ENCODE measurements around the gene SLC38A8.

SLC38A8 gene

DNA sequence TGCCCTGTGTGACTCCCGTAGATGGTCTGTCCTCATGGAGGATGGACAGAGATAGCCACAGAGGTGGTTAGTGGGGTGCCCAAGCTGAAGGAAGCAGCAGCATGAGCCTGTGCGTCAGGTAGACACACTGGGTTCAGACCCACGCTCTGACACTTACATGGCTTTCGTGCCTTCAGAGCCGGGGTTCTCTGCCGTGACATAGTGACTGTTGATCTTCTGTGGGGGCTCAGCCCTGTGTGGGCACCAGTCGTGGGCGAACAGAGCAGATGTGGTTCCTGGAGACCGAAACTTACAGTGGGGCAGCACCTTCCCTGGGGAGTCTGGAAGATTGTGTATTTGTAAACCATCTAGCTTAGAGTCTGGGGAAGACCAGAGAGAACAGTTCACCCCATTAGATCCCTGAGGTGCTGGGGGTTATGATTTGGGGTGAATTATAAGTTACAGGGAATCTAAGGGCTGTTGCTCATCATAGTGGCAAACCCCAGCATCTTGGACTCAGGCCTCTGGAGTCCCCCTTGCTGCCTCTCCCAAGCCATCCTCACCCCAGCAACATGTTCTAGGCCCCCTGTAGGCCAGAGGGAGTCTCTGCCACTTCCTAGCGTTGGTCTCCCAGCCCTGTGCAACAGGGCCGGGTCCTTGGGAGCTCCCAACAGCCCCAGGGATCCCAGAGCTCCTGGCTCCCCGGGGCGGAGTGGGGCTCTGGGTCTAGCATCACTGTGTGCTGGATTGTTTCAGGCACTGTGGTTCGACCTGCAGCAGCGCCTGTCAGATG lies 45.9 kb downstream of the SLC38A8 start:
- DNase-seq (ENCODE audit: low spot score), result no peak

DNA sequence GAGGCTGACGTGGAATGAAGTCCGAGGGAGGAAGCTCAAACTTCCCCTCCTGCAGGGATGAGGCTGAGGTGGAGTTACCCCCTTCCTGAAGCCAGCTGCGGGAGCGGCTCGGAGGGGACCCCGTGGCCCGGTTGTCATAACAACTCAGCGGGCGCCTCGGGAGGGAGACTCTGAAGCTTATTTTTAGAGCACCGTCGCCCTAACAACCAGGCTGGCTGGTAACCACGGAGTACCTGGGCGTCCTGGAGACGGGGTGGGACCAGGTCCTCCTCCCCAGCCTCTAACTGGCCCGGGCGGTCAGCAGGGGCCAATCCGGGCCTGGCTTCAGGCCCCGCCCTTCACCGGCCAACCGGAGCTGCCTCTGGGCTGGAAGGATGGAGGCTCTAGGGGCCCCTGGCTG lies 46.8 kb downstream of the SLC38A8 start:
- DNase-seq (ENCODE audit: low spot score), result no peak

DNA sequence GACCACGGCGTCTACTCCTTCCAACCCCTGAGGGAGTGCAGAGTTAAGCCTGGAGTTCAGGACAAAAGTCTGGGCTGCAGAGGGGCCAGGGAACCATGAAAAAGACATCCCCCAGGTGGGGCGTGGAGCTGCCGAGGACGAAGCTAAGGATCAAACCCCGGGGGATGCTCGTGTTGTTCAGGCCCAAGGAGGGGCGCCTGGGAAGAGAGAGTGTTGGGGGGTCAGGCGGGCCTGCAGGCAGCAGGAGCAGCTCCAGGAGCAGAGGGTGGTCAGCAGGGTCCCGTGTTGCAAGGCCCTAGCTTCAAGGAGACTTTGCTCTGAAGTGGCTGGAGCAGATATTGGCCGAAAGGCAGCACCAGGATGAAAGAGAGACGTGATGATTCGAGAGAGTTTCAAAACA lies 47.9 kb downstream of the SLC38A8 start:
- DNase-seq (ENCODE audit: low spot score), result no peak

DNA sequence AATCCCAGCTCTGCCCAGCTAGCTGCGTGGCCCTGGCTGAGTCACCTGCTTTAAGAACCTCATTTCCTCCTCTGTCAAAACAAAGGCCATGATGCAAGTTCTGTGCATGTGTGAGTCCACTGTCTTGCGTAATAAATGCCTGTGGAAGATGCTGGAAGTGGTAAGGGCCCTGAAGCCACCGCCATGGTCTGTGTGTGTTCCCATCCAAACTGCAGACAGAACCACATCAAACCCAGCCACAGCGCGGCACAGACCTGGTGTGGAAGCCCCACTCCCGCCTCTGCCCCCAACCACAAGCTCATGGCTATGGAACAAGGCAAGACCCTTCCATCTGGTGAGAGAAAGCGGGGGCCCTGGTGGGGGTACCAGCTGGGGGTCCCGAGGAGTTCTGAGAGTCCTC lies 48.5 kb downstream of the SLC38A8 start:
- DNase-seq (ENCODE audit: low spot score), result peak; percentile 11

DNA sequence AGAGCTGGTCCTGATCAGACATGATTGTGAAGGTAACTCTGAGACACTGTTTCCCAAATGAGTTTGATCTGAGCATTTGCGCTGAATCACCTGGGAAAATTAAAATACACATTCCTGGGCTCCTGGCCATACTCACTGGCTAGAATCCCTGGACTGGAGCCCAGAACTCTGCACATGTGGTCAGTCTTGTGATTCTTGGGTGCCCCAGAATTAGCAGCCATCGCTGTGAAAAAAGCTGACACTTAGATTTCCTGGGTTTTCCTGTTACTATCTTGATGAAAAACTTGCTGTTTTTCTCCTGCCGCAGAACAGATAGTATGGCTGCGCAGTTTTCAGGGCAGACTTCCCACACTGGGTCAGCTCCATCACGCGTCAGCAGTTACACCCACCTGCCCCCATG lies 50.0 kb downstream of the SLC38A8 start:
- DNase-seq (ENCODE audit: low spot score), result no peak

DNA sequence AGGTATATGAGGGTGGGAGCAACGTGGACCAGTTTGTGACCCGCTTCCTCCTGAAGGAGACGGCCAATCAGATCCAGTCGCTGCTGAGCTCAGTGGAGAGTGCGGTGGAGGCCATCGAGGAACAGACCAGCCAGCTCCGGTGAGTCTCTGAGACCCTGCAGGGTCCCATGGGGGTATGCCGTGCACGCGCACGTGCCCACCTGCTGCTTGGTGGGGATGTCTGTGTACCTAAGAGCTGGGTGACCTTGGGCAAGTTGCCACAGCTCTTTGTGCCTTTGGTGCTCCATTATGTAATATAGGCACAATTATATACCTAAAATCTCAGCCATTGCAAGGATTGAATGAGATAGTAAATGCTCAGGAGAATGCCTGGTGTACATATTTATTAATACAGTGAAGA lies 52.1 kb downstream of the SLC38A8 start:
- no peak for DNase-seq (ENCODE audit: low spot score)

DNA sequence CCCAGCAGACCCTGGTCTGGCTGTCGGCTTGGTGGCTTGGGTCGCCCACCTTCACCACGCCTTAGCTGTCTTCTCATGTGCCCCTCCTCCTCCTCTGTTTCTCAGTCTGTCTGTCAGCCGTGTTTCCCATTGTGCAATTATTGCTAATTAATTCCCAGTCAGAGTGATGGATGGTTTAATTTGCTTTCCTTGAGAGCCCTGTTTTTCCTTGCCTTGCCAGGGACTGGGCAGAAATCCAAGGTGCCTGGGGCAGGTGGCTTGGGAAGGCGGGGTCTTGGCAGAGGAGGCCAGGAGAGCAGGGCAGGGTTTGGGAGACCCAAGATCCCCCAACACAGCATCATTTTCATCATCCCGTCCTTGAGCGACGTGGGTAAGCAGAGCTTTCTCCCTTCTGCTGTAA lies 53.3 kb downstream of the SLC38A8 start:
- DNase-seq (ENCODE audit: low spot score), result no peak

DNA sequence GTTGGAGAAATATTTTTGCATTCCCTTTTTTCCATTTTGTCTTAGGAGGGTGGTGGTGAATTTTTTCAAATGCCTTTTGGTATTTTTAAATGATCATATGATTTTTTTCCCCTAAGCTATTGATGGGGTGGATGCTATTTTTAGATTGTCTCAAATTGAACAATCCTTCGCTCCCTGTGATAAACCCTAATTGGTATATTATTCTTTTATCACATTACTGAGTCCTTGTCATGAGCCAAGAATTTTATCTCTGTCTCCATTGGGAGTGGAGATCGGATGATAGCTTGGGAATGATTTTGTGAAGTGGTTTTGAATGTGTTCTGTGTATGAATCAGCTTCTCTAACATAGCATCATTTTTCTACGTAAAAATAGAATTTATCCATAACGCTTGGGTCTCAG lies 59.1 kb downstream of the SLC38A8 start:
- no peak for DNase-seq (ENCODE audit: low spot score)

DNA sequence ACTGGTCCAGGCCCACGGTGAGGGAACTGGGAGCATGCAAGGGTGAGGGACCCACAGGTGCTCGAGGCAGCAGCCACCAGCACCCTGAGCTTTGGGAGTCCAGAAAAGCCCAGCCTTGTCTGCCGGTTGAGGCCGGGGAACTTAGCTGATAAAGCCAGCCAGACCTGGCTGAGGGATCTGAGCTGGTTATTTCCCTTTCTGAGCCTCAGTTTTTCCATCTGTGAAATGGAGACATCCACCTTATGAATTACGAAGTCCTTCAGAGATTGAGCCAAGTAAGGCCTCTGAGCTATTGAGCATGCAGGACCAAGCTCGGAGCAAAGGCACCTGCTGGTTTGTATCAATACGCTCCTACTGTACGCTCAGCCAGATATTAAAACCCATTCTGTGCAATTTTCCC lies 60.8 kb downstream of the SLC38A8 start:
- DNase-seq (ENCODE audit: low spot score), result no peak

DNA sequence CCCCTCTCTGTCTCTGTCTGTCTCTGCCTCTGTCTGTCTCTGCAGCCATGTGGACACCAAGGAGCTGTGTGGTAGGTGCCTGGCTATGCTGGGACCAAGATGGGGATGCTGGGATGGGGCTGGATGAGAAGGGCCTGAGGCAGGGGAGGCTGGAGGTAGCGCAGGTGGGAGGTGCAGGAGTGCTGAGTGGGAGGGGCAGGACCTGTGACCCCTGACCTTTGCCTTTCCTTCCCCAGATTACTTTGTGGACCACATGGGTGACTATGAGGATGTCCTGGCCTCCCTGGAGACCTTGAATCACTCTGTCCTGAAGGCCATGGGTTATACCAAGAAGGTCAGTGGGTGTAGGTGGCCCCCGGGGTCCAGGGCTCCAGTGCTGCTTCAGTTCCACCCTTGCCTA lies 61.8 kb downstream of the SLC38A8 start:
- DNase-seq (ENCODE audit: low spot score), result no peak

DNA sequence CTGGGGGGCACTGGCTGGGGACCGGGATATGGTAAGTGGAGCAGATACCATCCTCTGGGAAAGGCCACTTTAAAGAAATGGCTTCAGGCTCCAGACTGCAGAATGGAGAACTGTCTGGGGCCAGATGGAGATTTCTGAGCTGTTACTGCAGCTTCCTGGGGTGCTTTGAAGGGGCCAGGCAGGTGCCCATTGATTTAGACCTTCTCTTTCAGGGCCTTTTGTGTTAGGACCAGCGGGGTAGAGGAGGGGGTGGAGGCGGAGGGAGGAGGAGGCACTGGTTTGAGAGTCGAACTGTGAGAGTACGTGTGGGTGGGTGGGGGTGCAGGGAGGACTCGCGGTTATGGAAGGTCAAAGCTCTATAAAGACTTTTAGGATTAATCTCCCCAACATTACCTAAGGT lies 63.2 kb downstream of the SLC38A8 start:
- no peak for DNase-seq (ENCODE audit: low spot score)

DNA sequence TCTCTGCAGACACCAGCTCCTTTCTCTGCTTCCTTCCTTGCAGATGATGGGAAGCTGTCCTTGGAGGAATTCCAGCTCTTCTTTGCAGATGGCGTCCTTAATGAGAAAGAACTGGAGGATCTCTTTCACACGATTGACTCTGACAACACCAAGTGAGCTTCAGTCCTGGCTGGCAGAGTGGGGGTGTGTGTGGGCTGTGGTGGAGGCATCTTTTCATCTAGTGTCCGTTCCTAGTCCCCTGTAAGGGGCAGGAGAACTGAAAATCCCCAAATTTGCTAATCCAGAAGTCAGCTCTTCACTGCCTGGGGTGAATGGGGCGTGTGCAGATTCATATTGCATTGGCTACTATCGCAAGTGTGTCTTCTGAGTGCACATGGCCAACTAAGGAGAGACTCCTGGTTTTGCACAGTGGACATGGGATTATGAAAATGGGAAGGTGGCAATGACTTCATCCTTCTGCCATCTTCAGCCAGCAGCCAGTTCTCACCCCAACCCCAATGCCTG lies 64.1 kb downstream of the SLC38A8 start:
- DNase-seq (ENCODE audit: low spot score), result no peak

DNA sequence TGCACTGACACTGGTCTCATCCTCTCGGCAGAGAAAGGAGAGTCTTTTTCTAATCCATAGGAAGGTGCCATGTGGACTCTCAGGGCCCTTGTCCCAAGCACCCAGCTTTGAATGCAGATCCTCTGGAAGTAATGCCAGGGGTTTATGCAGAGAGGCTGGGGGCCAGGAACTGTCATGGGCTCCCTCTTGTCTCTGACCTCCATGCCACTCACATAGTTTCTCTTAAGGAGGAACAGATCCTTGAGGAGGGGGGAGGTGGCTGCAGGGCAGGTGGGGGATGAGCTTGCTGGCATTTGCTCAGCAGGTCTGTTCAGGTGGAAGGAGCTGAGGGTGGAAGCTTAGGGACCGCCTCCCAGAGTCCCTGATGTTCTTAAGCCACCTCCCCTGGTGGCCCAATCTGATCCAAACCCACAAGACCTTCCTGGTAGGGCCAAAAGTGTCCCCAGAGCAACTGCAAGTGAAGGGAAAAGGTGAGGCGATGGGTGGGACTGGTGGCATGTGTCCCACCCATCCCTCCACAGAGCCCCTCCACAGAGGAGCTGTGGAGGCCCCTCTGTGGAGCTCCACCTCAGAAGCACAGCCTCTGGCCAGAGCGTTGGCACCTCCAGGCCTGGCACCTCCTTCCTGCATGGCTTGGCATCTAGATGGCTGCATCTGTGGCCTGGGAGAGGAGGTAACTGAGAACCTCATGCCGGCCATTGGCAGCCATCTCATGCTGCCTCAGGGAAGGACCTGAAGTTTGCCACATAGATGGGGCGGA lies 65.4 kb downstream of the SLC38A8 start:
- DNase-seq (ENCODE audit: low spot score), result no peak

DNA sequence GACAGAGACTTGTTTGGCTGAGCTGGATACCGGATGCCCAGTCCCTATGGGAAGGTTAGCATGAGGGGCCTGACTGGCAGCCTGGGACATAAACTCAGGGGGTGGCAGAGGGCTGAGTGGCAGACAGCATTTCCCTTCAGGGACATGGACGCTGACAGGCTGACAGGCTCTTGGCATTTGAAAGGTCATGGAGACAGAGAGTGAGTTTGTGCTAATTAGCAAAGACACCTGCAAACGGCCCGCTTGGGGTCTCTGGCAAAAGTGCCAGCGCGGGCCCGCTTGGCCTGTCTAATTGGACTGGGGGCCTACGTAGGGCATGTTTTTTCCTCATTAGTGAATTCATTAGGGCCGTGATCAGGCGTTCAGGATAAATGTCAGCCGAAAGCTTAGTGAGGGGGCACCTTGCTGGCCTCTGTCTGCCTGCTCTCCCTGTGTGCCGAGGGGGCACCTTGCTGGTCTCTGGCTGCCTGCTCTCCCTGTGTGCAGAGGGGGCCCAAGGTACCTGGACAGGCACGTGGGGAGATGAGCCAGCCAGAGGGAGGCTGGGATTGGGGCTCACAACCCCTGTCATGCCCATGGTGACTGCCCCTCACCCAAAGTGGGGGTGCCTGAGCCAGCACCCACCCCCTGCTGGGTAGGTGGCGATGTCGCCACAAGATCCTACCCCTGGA lies 66.9 kb downstream of the SLC38A8 start:
- no peak for DNase-seq (ENCODE audit: low spot score)

DNA sequence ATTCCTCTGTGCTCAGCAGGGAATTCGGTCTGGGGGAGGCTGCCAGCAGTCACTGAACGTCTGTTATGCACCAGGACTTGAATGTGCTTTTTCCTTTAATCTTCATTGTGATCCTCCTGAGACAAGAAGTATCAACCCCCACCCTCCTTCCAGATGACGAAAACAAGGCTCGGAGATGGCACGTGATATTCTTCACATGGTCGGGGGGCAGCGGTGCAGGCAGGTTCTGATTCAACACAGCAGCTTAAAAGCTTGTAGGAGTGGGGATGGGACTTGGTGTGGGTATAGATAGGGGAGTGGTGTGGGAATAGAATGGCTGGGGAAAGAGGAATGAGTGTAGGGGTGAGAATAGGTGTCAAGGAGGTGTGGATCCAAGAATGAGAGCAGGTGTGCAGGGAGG lies 68.1 kb downstream of the SLC38A8 start:
- no peak for DNase-seq (ENCODE audit: low spot score)

DNA sequence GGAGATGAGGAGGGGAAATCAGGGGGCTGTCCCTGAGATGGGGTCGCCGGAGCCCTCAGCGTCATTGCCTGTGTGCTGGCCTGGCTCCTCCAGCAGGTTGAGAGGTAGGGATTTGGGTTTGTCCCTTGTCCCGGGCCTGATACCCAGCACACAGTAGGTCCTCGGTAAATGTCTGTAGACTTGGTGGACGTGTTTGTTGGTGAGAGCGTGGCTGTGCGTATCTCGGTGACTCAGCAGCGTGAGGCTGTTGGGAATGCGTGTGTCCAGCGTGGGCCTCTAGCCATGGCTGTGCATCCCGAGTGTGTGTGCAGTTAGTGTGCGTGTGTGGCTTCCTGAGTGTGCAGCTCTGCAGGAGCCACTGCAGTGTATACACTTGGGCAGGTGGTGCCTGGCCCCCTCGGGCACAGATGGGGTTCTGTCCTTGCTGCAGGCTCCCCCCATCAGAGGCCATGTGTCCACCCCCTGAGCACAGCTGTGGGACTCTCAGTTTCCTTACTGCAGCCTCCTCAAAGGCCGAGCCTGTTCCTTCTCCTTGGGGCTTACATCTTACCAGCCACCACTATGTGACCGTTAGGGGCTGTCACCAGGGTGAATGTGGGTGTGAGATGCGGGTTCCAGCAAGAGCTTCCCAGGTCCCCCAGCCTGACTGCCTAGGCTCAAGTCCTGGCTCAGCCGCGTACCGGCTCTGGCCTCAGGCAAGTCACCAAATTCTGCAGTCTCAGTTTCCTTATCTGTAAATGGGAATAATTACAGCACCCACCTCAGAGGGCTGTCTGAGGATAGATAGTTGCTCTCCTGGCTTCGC lies 68.8 kb downstream of the SLC38A8 start:
- no peak for DNase-seq (ENCODE audit: low spot score)

DNA sequence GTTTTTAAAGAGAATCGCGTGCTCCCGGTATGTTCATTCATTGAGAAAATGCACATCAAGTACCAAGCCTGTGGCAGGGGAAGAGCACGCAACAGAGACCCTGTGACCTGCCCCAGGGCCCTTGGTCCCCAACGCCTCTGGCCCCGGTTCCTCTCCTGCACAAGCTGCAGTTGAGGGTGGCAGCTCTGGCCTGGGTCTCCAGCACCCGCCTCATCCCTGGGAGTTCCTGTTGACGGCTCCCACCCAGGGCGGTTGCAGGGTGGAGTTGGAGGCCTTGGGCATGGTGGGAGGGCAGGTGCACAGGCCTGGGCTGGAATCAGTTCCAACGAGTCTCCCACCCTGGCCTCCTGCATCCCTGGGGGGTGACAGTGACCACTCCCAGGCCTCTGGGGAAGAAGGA lies 69.5 kb downstream of the SLC38A8 start:
- DNase-seq (ENCODE audit: low spot score), result no peak

DNA sequence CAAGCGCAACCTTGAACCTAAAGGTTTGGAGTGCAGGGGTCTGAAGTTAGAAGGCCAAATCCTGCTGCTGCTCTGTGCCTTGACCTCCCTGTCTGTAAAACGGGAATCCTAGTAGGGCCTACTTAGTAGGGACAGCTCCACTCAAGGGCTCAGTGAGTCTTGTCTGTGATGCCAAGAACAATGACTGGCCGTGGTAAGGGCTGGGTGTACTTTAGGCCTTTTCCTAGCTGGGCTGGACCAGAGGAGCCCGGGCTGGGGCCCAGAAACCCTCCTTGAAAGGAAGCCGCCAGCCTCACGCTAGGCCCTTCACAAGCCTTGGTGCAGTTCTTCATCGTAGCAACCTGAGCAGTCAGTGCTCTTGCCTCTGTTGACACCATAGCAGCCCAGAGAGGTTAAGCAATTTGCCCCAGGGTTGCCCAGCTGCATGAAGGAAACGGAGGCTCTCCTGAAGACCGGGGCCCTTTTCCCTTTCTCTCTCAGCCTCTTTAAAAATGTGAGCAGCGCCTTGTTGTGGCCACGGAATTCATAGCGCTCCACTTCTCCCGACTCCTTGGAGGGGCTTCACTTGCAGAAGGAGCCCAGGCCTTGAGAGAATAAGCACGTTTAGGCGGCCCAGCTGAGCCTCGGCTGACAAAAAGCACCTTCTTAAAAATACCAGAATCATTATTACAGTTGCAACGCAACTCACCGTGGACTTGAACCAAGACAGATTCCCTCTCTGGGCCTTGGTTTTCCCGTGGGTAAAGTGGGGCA lies 70.2 kb downstream of the SLC38A8 start:
- DNase-seq (ENCODE audit: low spot score), result no peak

DNA sequence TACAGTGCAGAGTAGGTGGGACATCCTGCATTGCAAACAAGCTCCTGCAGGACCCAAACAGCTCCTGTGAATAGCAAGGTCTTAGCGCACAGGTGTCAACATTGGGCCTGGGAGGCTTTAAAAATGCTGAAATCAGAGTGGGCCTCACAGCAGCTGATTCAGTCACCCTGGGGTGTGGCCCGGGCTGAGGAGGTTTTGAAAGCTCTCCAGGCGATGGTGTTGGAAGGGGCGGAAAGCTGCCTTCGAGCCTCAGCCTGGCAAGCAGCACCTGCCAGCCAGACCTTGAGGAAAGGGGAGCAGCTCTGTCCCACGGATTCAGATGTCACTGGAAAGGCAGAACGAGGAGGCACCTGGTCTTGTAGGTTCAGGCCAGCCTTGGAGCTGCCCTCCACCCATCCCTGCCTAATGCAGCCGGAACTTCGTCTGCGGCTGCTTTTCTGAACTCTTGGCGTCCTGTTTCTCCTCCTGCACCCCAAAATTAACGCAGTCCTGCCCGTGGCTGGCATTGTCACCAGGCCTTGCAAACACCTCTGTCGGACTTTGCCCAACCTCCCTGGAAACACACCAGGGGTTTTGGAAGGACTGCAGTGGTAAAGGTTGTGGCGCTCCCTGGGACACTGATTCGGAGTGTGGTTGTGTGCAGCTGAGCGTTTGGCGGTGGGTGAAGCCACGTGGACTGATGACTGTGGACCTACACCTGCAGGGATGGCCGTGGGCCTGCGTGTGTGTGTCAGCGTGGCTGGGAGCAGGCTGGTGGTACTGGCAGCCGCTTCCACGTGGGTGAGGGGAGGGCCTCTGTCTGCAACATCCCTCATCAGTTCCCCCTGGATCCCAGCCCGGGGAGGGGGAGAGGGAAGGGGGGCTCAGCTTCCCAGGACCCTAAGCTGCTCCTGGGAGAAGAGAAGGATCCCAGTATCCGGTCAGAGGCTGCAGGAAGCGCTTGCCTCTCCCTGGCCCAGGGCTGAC lies 71.1 kb downstream of the SLC38A8 start:
- no peak for DNase-seq (ENCODE audit: low spot score)

DNA sequence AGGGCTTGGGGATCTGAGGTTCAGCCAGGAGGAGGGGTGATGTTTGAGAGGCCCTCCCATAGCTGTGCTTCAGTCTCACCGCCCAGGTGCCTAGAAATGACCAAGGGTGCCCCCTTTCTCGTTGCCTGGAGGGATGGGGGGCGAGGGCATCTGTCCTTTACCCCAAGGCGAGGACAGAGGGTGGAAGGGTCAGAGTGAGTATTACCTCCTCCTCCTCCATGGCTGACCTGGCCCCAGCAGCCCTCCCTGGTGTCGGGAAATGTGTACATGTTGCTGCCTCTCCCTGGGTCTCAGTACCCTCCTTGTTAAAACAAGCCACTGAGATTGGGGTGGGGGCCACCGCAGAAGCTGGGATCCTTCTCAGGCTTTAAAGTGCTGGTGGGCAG lies 72.2 kb downstream of the SLC38A8 start:
- no peak for DNase-seq (ENCODE audit: low spot score)
